ENCODE results near the gene GAS2L1. TPM values are rescaled to one million over a fixed set of nuclear protein-coding genes. Genes with fewer than 3 reads are reported as not detected.
A peak's percentile ranks its signal among the peaks of the same experiment; 100 is the strongest.

GAS2L1 gene
- total and polyA plus RNA-seq, 11 donors = 12.0 to 48.3 (median 18.0) TPM

- intact Hi-C loops (cut with DNase I) = loop anchor here in 9 of 10 donors (2.0 to 5.0 kb wide), 8 partner anchors 35 to 1015 kb away; partner anchors contain the start of genes EWSR1 (in 2 of the 9) and RHBDD3 (in 1 of the 9)
- H3K27me3 ChIP-seq = no peaks in the 10 kb centered on the region
- peaks cover 9 to 73% (median 55%) of the 10 kb centered on the region in 12 donors for H3K4me1 ChIP-seq
- DNase-seq (no peak), ATAC-seq (no peak)
- WGBS, 4 donors = 60 to 70% (median 69%) methylated on average over 13 to 20 of the region's 20 CpGs
- peaks cover 0 to 13% (median 0%) of the 10 kb centered on the region in 9 donors for H3K36me3 ChIP-seq
- no peaks in the 10 kb centered on the region for H3K9me3 ChIP-seq
- H3K27ac ChIP-seq = peak overlapping the region; percentile 86 to 95 (median 89)
- TF ChIP-seq CTCF (IDR thresholded peaks at IDR 0.05) (no peak), POLR2A (IDR thresholded peaks at IDR 0.05) (no peak)
- peak overlapping the region; percentile 63 to 98 (median 85) for H3K4me3 ChIP-seq
Measured at GRCh38 chr22:29307596-29308147, 1.2 kb downstream of the GAS2L1 start.

- peak overlapping the region; percentile 86 to 95 (median 89) for H3K27ac ChIP-seq
- peaks cover 9 to 72% (median 54%) of the 10 kb centered on the region in 12 donors for H3K4me1 ChIP-seq
- DNase-seq = peak in 3 of 5 donors; percentile 52 to 77 (median 59)
- H3K36me3 ChIP-seq = peaks cover 0 to 13% (median 0%) of the 10 kb centered on the region in 9 donors
- peaks cover 0 to 3% (median 0%) of the 10 kb centered on the region in 9 donors for H3K27me3 ChIP-seq
- 48 to 83% (median 71%) methylated on average over 27 to 50 of the region's 50 CpGs for WGBS, 4 donors
- intact Hi-C loops (cut with DNase I) = loop anchor here in 7 of 10 donors (5.0 kb wide), 5 partner anchors 34 to 1014 kb away; partner anchors contain the start of genes EWSR1 (in 1 of the 7) and RHBDD3 (in 1 of the 7)
- no peaks in the 10 kb centered on the region for H3K9me3 ChIP-seq
- ATAC-seq = no peak
- TF ChIP-seq CTCF (IDR thresholded peaks at IDR 0.05) (no peak), POLR2A (IDR thresholded peaks at IDR 0.05) (no peak)
- H3K4me3 ChIP-seq = peak overlapping the region; percentile 63 to 98 (median 85)
Measured at GRCh38 chr22:29308148-29308790, 1.8 kb downstream of the GAS2L1 start.

- peak overlapping the region; percentile 4 to 98 (median 84) for H3K4me3 ChIP-seq
- intact Hi-C loops (cut with DNase I) = loop anchor here in 7 of 10 donors (5.0 kb wide), 5 partner anchors 33 to 1013 kb away; partner anchors contain the start of genes EWSR1 (in 1 of the 7) and RHBDD3 (in 1 of the 7)
- H3K36me3 ChIP-seq = peaks cover 0 to 13% (median 0%) of the 10 kb centered on the region in 9 donors
- 35 to 47% (median 40%) methylated on average over 12 to 13 of the region's 13 CpGs for WGBS, 4 donors
- TF ChIP-seq CTCF (IDR thresholded peaks at IDR 0.05) (no peak), POLR2A (IDR thresholded peaks at IDR 0.05) (no peak)
- peak in 1 of 5 donors; percentile 67 for DNase-seq
- peak overlapping the region; percentile 86 to 95 (median 89) for H3K27ac ChIP-seq
- no peak for ATAC-seq
- H3K9me3 ChIP-seq = no peaks in the 10 kb centered on the region
- H3K4me1 ChIP-seq = peaks cover 9 to 75% (median 59%) of the 10 kb centered on the region in 12 donors
- peaks cover 0 to 9% (median 4%) of the 10 kb centered on the region in 9 donors for H3K27me3 ChIP-seq
Measured at GRCh38 chr22:29308791-29309262, 2.4 kb downstream of the GAS2L1 start.

Measured in heart left ventricle (tissue), 16 donors.